ENCODE data around the gene MCEMP1.

Gene MCEMP1

DNA sequence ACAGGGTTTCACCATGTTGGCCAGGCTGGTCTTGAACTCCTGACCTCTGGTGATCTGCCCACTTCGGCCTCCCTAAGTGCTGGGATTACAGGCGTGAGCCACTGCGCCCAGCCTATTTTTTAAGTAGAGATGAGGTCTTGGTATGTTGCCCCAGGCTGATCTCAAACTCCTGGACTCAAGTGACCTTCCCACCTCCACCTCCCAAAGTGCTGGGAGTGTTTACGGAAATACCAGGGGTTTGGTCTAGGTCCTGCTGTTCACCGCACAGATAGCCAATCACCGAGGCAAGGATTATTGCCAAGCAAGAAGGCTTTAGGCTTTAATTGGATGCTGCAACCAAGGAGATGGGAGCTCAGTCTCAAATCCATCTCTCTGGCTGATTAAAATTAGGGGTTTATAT lies 43.5 kb downstream of the MCEMP1 start:
- no peak for DNase-seq (ENCODE audit: low read depth)
- no peak overlapping the region for H3K4me3 ChIP-seq (ENCODE audit: low read depth, low read length)
- TF ChIP-seq POLR2A (IDR thresholded peaks at IDR 0.05; ENCODE audit: extremely low read depth, insufficient read length) (no peak), MYC (IDR thresholded peaks at IDR 0.05; ENCODE audit: low read depth, low read length) (no peak)
- TF ChIP-seq, protein P1, sequence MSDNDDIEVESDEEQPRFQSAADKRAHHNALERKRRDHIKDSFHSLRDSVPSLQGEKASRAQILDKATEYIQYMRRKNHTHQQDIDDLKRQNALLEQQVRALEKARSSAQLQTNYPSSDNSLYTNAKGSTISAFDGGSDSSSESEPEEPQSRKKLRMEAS (IDR thresholded peaks at IDR 0.05; ENCODE audit: low read depth, low read length) = no peak
- TF ChIP-seq, protein P2, sequence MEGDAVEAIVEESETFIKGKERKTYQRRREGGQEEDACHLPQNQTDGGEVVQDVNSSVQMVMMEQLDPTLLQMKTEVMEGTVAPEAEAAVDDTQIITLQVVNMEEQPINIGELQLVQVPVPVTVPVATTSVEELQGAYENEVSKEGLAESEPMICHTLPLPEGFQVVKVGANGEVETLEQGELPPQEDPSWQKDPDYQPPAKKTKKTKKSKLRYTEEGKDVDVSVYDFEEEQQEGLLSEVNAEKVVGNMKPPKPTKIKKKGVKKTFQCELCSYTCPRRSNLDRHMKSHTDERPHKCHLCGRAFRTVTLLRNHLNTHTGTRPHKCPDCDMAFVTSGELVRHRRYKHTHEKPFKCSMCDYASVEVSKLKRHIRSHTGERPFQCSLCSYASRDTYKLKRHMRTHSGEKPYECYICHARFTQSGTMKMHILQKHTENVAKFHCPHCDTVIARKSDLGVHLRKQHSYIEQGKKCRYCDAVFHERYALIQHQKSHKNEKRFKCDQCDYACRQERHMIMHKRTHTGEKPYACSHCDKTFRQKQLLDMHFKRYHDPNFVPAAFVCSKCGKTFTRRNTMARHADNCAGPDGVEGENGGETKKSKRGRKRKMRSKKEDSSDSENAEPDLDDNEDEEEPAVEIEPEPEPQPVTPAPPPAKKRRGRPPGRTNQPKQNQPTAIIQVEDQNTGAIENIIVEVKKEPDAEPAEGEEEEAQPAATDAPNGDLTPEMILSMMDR (IDR thresholded peaks at IDR 0.05; ENCODE audit: low read depth, low read length) = no peak

DNA sequence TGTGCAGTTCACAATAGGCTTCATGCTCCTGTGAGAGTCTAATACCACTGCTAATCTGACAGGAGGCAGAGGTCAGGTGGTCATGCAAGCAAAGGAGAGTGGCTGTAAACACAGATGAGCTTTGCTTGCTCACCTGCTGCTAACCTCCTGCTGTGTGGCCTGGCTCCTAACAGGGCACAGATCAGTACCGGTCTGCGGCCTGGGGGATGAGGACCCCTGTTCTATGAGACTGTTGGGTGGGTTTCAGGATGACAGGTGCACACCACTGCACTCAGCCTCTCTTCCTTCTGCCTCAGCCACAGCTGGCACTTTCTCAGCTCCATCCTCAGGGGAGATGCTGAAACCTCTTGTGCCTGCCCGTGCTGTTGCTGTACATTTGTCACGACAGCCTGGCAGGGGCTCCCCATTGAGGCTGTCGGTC lies 45.4 kb downstream of the MCEMP1 start:
- DNase-seq (ENCODE audit: low read depth) = no peak
- TF ChIP-seq, protein P2 (IDR thresholded peaks at IDR 0.05; ENCODE audit: low read depth, low read length) = no peak
- TF ChIP-seq POLR2A (IDR thresholded peaks at IDR 0.05; ENCODE audit: extremely low read depth, insufficient read length) (no peak), MYC (IDR thresholded peaks at IDR 0.05; ENCODE audit: low read depth, low read length) (no peak)
- TF ChIP-seq, protein P1 (IDR thresholded peaks at IDR 0.05; ENCODE audit: low read depth, low read length) = no peak
- H3K4me3 ChIP-seq (ENCODE audit: low read depth, low read length) = no peak overlapping the region

DNA sequence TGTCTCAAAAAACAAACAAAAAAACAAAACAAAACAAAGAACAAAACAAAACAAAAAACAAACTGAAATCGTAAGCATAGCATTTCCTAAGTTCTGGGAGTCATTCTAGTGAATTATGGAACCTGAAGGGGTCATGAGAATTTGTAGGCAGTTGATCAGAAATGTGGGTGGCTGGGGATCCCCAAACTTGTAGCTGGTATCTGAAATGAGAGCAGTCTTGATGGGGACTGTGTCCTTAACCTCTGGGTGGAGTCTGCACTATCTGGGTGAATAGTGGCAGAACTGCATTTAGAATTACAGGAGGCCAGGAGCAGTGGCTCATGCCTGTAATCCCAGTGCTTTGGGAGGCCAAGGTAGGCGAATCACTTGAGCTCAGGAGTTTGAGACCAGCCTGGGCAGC lies 48.9 kb downstream of the MCEMP1 start:
- TF ChIP-seq MYC (IDR thresholded peaks at IDR 0.05; ENCODE audit: low read depth, low read length) = no peak
- TF ChIP-seq, protein P1 (IDR thresholded peaks at IDR 0.05; ENCODE audit: low read depth, low read length) = no peak
- TF ChIP-seq POLR2A (IDR thresholded peaks at IDR 0.05; ENCODE audit: extremely low read depth, insufficient read length) = no peak
- TF ChIP-seq, protein P2 (IDR thresholded peaks at IDR 0.05; ENCODE audit: low read depth, low read length) = no peak
- H3K4me3 ChIP-seq (ENCODE audit: low read depth, low read length) = no peak overlapping the region
- DNase-seq (ENCODE audit: low read depth) = no peak

DNA sequence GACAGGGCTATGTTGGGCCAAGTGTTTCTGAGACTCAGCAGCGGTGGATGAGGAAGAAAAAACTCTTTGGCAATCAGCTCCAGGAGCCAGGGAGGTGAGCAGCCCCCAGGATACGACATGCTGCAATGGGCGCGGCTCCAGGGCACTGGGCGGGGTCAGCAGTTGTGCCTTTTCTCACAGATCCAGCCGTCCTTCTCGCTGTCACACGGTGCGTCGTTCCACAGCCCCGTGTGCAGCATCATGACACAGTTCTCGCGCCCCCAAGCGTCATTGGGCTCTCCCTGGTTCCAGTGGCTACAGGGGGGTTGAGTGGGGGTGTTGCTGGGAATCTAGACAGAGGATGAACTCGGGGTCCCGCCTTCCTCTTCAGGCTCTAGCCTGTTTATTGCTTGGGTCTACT lies 52.3 kb downstream of the MCEMP1 start:
- H3K4me3 ChIP-seq (ENCODE audit: low read depth, low read length) = no peak overlapping the region
- DNase-seq (ENCODE audit: low read depth) = peak; percentile 22
- TF ChIP-seq MYC (IDR thresholded peaks at IDR 0.05; ENCODE audit: low read depth, low read length) (no peak), POLR2A (IDR thresholded peaks at IDR 0.05; ENCODE audit: extremely low read depth, insufficient read length) (no peak)
- TF ChIP-seq, protein P1 (IDR thresholded peaks at IDR 0.05; ENCODE audit: low read depth, low read length) = no peak
- TF ChIP-seq, protein P2 (IDR thresholded peaks at IDR 0.05; ENCODE audit: low read depth, low read length) = no peak

All from NB4 (cell line).